COLO829 (cell line): Measurements from ENCODE around the gene ZFC3H1.

Source experiments
- DNase-seq: peaks from one replicate; pipeline ENCODE4 v3.0.0; 2012; ENCODE audit warnings: low spot score

The ZFC3H1 gene

DNA sequence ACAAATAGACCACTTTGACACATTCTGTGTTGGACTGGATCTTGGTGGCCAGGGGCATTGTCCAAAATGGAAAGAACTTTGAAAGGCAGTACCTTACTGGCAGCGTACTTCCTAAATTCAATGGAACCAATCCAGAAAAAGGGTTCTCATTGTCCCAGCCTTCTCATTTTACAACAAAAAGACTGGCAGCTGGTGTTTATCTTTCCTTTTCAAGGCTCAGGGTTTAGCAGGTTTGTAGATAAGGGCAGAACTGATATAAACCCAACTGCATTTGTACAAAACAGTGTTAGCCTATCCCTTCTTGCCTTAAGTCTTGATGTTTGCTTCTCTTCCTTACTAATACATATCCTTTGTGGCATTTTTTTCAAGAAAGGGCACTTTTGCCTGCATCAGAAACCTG, 8.2 kb upstream of the ZFC3H1 start:
- DNase-seq: no peak

DNA sequence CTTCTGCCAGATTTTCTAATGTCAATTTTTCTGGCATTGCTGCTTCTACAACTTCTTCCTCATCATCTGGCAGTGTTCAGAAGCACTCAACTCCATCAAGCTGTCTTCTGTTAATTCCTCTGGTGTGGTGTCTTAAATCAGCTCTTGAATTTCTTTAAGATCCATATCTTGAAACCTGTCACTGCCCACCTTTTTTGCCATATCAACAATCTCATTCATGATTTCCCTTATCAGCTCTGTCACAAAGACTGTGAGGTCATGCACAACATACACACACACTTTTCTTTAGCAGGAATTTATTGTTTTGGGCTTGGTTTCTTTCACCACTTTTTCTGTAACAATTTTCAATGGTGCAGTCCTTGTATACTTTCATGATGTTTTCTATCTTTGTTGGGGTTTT, 7.7 kb upstream of the ZFC3H1 start:
- no peak for DNase-seq

DNA sequence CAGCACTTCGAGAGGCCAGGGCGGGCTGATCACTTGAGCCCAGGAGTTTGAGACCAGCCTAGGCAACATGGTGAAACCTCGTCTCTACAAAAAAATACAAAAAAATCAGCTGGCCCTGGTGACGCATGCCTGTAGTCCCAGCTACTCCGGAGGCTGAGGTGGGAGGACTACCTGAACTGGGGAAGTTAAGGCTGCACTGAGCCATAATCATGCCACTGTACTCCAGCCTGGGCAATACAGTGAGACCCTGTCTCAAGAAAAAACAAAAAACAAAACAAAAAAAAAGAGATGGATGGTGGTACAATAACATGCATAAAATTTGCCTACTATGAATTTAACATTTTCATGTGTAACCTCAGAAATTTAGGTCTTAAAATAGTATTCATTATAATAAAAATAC, 2.6 kb upstream of the ZFC3H1 start:
- DNase-seq: no peak

DNA sequence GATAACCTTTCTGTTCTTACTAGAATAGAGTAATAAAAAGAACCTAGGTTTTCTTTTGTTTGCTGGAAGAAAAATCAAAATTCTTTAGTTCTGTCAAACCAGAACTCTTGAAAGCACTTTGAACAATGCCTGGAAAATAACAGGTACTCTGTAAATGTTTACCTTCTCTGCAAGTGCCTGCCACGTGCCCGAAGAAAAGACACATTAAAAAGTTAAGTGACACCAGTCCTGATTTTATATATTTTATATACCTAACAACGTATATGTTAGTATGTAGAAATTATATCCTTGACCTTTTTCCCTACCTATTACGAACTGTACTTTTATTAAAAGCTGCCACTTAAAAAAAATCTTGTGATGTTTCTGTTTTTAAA, 1.4 kb upstream of the ZFC3H1 start:
- no peak for DNase-seq

DNA sequence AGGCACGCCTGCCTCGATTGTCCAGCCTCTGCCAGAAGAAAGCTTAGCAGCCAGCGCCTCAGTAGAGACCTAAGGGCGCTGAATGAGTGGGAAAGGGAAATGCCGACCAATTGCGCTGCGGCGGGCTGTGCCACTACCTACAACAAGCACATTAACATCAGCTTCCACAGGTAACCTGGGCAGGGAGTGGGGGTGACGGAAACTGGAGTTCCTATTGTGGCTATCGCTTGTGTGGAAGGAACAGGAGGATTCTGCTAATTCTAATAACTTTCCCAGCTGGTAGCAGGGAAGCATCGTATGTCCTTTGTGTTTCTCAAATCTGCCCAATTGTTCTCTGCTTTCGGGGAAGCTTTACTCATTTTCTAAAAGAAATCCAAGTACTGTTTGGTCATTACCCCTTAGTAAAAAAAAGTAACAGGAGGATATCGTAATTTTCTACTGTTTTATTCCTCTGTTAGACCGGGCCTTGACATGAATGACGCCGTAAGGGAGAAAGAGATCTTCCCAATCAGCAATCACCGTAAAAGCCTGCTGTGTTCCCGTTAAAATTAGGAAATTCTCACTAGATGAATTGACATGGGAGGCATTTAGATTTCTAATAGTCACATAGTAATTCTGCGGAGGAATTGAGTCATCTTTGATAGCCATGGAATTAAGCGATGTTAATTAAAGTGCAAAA, 902 bp upstream of the ZFC3H1 start:
- DNase-seq: peak; percentile 8

DNA sequence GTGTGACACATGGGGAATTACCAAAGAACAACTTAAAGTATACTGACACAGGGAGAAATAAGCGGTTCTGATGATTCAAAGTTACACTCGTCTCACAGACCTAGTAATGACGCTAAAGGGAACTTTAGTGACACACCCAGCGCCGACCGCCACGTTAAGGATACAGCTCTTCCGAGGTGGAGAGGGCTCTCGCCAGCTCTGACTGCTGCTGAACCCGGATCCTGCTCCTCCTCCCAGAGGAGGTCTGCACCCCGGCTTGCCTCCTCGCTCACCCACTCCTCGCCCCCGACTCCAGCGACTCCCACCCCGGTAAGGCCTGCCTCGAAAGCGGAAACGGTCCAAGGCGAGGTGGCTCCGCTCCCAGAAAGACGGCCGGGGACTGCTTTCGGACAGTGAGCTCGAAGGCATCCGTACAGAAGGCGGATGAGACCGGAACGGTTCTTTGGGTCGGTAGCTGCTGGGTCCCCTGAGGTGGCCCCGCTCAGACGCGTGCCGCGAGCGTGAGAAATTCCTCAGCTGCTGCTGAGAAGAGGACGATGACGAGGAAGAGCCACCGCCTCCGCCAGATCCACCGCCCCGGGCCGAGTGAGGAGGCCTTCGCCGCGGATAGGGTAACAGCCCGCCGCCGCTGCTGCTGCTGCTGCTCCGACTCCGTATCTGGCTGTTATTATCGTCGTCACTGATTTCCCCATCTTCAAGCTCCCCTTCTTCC, 643 bp downstream of the ZFC3H1 start:
- no peak for DNase-seq

DNA sequence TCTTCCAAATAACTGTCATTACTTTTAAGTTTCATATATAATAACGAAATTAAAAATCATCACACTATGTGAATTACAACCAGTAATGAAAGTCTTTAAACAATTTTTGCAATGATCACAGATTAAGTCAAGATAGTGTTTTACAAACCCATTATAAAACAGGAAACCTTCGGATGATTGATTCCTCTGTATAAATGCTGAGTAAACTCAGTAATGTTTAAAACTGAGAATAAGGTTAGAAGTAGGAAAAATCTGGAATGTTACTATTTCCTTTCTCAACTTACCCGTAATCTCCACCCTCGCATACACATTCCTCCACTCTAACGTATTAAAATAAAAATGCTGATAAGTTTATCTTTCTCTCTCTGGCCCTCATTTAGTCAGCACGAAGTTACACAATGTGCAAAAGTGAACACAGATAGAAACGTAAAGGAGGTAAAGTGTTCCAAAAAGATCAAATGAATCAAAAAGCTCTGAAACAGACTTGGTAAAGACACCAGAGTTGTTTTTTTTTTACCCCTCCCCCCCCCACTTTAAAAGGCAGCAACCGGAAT, 1.6 kb downstream of the ZFC3H1 start:
- no peak for DNase-seq

DNA sequence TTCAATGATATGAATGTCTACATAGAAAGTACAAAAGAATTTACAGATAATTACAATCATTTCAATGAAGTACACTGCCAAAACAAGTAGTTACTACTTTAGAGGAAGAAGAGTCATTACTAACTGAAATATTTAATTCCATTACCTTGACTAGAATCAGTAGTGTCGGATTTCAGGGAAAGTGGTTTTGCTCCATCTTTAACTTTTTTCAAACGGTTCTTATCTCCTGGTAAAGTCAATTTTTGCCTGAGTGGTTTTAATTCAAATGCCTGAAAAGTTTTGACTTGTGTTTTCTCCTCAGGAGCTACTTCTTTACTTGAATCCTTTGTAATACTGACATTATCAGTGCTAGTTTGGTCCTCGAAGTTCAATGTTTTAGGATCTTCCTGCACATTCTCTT, 6.9 kb downstream of the ZFC3H1 start:
- DNase-seq: no peak

DNA sequence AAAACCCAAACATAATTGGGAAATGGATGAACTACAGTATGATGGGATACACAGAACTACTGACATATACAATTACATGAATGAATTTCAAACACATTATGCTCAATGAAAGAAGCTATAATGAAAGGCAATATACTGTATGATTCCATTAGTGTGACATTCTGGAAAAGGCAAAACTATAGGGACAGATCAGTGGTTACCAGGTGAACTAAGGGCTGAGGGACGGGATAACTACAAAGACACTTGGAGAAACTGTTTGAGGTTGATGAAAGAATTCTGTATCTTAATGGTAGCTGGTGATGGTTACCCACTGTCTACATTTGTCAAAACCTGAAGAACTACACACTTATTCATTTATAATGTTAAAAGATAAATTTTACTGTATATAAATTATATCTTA, 7.7 kb downstream of the ZFC3H1 start:
- DNase-seq: no peak

DNA sequence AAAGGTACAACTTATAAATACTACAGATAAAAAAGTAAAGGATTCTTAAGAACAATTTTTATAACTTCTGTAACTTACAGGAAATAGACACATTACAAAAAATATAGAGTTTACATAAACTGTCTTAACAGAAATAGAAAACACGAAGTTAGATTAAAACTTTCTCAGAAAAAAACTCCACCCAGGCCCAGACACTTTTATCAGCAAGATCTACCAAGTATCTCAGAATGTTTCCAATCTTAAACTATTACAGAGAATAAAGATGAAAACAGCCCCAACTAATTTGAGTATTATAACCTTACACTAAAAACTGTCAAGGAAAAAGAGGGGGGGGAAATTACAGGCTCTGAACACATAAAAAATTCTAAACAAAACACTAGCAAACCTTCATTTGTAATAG, 8.2 kb downstream of the ZFC3H1 start:
- no peak for DNase-seq

DNA sequence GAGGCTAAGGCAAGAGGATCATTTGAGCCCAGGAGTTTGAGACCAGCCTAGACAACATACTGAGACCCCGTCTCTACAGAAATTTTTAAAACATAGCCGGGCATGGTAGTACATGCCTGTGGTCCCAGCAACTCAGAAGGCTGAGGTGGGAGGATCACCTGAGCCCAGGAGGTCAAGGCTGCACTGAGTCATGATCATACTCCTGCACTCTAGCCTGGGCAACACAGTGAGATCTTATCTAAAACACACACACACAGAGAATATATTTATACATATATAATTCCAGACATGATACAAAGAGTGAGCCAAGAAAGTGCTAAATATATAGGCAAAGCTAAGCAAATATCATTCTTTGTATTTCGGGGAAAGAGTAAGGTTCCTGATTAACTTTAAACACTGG, 9.4 kb downstream of the ZFC3H1 start:
- DNase-seq: no peak

DNA sequence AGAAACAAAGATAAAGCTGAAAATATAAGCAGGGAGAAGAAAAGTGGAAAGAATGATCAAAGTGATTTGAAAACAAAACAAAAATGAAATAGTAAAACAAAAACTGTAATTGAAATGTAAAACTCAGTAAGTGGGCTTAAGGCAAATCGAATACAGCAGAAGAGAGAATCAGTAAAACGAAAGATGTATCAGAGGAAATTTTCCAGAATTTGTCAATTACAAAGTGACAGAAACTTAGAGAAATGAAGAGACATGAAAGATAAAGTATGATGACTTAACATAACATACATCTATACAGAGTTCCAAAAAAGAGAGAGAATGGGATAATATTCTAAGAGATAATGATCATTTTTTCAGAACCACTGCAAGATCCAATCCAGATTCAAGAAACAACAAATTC, 10.5 kb downstream of the ZFC3H1 start:
- DNase-seq: no peak

DNA sequence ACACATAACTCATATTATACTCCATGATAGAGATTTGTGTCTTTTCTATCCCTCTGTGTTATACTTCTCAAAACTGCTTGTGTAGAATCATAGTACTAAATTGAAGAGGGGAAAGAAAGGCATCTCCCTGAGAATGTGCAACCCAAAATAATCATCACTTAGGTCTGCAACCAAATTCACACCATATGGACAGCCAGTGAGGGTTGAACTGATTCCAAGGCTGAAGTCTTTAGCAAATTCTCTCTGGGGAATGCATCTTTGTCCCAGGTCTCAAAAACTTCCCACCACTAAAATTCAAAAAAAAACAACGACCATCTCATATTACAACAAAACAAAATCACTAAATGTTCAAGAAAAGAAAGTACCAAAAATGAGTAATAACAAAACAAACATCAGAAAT, 11.0 kb downstream of the ZFC3H1 start:
- DNase-seq: no peak

DNA sequence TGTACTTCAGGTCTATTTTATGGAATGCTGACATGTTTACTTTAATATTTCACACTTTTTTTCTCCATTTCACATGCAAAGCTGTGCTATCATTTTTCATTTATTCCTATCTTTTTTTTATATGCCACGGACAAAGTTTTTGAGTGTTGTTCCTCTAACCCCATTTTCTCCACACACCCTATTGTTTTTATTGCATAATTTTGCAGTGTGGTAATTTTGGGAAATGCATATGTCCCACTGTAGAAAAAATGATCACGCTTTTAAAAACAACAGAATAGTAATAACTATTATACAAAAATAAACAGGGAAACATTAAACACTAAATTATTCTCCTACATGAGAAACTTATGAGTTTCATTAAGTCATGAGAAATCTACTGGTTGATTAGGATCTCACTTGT, 14.2 kb downstream of the ZFC3H1 start:
- DNase-seq: no peak

DNA sequence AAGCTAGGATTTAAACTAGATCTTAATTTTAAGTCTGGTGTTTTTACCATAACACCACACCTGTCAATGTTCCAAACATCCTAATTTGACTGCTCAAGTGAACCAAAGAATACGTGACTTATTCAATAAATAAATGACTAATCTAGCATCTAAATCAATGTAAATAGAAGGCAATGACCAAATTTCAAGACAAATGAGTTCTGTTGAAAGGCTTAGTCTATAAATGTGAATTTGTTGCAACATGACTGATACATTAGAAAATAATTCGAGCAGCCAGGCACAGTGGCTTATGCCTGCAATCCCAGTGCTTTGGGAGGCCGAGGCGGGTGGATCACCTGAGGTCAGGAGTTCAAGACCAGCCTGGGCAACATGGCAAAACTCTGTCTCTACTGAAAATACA, 15.1 kb downstream of the ZFC3H1 start:
- DNase-seq: no peak

DNA sequence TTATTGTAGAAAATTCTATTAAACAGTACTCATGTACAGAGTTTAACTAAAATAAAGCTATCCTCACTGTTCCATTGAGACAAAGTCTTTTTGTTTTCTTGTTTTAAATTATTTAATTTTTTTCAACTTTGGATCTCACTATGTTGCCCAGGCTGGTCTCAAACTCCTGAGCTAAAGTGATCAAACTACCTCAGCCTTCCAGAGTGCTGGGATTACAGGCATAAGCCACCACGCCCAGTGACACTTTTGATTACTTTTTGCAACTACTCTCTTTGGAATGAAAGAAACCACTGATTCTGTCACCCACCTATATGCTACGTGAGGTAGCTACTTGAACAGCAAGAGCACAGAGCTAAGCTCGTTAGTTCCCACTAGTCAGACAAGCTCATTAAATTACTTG, 17.1 kb downstream of the ZFC3H1 start:
- DNase-seq: no peak

DNA sequence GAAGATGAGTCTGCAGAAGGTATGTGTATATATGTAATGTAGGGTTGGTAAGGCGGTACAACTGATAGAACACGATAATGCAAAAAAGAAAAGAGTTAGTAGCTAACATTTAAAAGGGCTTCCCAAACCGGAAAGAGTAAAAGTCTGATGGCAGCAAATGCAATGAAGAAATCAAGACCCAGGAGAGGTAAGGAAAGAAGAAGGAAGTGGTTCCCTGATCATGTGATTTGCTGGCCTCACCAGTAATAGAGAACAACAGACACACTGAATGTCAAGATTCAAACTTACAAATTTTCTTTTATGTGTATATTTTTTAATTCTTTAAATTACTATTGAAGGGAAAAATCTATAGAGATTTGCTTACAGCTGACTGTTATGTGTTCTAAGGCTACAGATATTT, 18.4 kb downstream of the ZFC3H1 start:
- no peak for DNase-seq

DNA sequence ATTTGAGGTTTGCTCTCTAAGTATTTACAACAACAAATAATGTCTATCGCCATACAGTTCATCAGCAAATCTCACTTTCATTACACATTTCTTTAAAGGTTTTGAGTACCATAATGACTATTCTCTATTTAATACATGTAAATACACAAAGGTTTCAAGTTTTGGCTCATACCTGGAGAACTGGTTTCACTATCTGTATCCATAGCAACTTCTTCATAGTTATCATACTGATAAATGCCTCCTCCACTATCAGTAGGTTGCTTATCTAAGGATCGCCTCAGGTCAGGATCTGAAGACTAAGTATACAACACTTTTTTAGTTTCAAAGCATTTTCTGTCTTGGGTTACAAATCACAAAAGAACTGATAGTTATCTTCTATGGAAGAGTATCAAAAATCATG, 21.4 kb downstream of the ZFC3H1 start:
- DNase-seq: no peak

DNA sequence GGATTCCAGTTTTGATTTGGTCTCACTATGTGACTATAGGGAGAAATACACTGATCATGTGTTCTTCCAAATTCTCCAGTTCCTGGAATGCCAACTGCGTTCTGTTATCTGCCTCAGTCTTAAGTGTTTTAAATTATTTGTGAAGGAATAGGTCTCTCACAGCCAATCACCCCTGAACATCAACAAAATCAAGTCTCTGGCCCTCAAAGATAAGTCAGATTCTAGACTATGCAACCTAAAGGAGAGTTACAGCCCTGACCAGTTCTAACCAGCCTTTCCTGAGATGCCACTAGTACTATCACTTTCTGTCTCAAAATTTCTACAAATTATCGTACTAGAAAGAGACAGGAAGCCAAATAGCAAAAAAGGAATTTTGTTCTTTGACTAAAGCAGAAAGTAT, 22.3 kb downstream of the ZFC3H1 start:
- no peak for DNase-seq

DNA sequence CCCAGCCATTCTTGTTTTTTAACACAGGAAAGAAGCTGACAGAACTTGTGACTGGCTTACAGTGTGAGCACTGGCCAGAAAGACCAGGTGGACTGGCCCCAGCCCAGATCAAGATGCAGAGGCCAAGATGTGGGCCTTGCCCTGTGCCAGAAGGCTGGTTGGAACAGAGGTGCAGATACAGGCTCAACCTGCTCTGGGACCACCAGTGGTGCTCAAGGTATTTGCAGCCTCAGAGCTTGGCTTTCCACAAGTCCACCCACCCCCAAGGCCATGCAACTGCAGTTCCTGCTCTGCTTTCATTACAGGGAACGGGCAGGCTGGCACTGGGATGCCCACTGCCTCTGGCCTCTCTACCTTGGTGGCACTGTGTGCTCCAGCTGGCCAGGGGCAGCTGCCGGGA, 23.3 kb downstream of the ZFC3H1 start:
- no peak for DNase-seq

DNA sequence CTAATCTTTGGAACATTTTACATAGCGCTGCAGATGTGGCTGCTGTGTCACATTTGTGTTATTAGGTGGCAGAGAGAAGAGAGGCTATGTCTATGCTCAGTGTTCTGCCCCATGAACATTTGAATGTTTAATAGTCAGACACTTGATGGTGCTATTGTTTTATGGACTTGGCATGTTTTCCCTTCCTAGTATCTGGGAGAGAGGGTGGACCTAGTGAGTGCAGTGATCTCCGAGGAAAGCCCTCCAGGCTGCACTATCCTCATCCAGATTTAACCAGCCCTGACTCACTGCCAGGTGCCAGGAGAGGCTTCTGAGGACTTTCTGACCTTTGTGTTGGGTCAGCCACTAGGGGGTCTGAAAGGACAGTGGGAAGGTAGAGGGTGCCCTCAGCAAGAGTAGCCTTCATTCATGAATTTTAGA, 24.3 kb downstream of the ZFC3H1 start:
- DNase-seq: no peak

DNA sequence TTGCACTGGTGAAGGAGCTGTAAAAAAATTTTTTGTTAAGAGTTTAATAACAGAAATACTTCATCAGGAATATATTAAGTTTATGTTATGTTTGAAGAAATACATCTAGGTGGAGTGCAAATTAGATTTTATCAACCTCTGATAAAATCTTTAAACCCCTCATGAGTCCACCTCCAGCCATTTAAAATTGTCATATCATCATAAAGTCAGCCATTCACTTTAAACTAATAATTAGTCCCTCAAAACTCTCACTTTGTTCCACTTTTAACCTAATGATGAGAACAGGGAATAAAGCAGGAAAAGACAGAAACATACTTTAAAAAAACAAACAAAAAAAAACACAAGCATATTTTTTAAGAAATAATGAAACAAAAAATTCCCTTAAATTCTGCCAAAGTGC, 25.1 kb downstream of the ZFC3H1 start:
- no peak for DNase-seq

DNA sequence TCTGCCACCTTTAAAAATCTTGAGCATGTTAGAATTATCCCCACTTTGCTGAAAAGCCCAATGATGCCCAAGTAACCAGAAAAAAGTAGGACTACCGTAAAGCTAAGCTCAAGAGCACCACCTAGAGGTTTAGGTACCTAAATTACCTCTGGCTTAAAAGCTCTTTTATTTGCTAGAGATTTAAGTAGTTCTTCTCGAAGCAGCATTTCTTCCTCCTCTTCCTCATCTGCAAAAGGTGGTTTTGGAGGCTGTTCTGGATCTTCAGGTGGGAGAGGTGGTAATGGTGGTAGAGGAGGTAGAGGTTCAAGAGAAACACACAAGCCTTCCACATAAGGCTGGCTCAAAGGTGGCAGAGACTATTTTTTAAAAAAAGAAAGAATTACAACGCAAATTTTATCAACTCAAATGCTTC, 26.9 kb downstream of the ZFC3H1 start:
- DNase-seq: peak; percentile 58

DNA sequence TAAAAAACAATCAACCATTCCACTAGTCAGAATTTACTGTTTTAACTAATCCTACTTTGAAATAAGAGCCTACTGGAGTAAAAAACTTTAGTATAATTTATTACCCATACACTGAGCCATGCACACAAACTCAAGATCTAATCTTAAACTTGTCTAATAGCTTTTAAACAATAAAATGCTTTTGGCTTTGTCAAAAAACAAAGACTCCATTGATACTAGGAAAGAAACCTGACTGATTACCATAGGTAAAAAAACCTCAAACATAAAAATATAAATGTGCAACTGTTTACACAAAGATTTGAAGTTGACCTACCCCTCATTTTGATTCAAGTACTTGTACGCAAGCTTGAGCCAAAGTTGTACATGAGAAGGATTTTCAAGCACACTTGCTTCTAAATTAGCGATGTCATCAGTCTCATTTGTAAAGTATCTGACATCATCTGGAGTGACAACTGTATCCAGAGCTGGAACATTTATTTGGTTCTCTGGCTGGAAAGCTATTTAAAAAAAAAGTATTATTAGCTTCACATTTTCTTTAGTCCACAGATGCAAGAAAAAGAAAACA, 36.1 kb downstream of the ZFC3H1 start:
- no peak for DNase-seq
